HEK293T (cell line): Measurements from ENCODE around the gene FRRS1.
"Not testable (repeated sequence)": the region's sequence is repeated elsewhere in the genome, so short reads cannot be mapped to it uniquely, and the experiment has no call there.

ENCODE experiments used
- CTCF ChIA-PET: fragments of 350-600 bp; formaldehyde crosslinking; extraction: SDS; loops from one replicate; lab custom pipeline; 2021; ENCODE audit warnings: antibody characterized with exemption, inconsistent platforms; lab: Yijun Ruan, JAX
- POLR2A ChIA-PET: fragments of 350-600 bp; formaldehyde crosslinking; extraction: SDS; loops from one replicate; lab custom pipeline; 2020; ENCODE audit warnings: antibody characterized with exemption, inconsistent platforms; lab: Yijun Ruan, JAX
- DNase-seq: peaks from one replicate; pipeline ENCODE4 v3.0.0; 2012; ENCODE audit warnings: mixed read lengths; ENCODE audit errors: extremely low spot score
- ARNT ChIP-seq: fragments of 450-650 bp; IDR thresholded peaks from 2 replicates; pipeline ENCODE4 v1.6.1; 2017; ENCODE audit warnings: mild to moderate bottlenecking
- BHLHE40 ChIP-seq: fragments of 450-650 bp; IDR thresholded peaks from 2 replicates; pipeline ENCODE4 v1.6.1; 2016; ENCODE audit warnings: mild to moderate bottlenecking, moderate library complexity, borderline replicate concordance
- CTBP1 ChIP-seq: fragments of 450-650 bp; IDR thresholded peaks from 2 replicates; pipeline ENCODE4 v1.6.1; 2016; ENCODE audit warnings: borderline replicate concordance
- ELF4 ChIP-seq: fragments of 450-650 bp; IDR thresholded peaks from 2 replicates; pipeline ENCODE4 v1.6.1; 2017; ENCODE audit warnings: antibody characterized with exemption
- FOXA1 ChIP-seq: fragments of 450-650 bp; IDR thresholded peaks from 2 replicates; pipeline ENCODE4 v1.6.1; 2016; ENCODE audit warnings: mild to moderate bottlenecking
- FOXK2 ChIP-seq: fragments of 450-650 bp; IDR thresholded peaks from 2 replicates; pipeline ENCODE4 v1.6.1; 2016; ENCODE audit warnings: mild to moderate bottlenecking
- FOXM1 ChIP-seq: fragments of 450-650 bp; IDR thresholded peaks from 2 replicates; pipeline ENCODE4 v1.6.1; 2017; ENCODE audit warnings: mild to moderate bottlenecking, borderline replicate concordance
- HDGF ChIP-seq: fragments of 450-650 bp; IDR thresholded peaks from 2 replicates; pipeline ENCODE4 v1.6.1; 2017; ENCODE audit warnings: antibody characterized with exemption, borderline replicate concordance
- L3MBTL2 ChIP-seq: fragments of 450-650 bp; conservative IDR thresholded peaks from 2 replicates; pipeline ENCODE4 v1.6.1; 2016; ENCODE audit warnings: mild to moderate bottlenecking
- LEF1 ChIP-seq: fragments of 450-650 bp; IDR thresholded peaks from 2 replicates; pipeline ENCODE4 v1.6.1; 2017; ENCODE audit warnings: mild to moderate bottlenecking, borderline replicate concordance
- NFRKB ChIP-seq: fragments of 450-650 bp; IDR thresholded peaks from 2 replicates; pipeline ENCODE4 v1.6.1; 2016; ENCODE audit warnings: mild to moderate bottlenecking, moderate library complexity
- PKNOX1 ChIP-seq: fragments of 450-650 bp; IDR thresholded peaks from 2 replicates; pipeline ENCODE4 v1.6.1; 2016
- SP1 ChIP-seq: fragments of 450-650 bp; IDR thresholded peaks from 2 replicates; pipeline ENCODE4 v1.6.1; 2017
- SUZ12 ChIP-seq: fragments of 450-650 bp; IDR thresholded peaks from 2 replicates; pipeline ENCODE4 v1.6.1; 2016; ENCODE audit warnings: mild to moderate bottlenecking
- TARDBP ChIP-seq: fragments of 450-650 bp; IDR thresholded peaks from 2 replicates; pipeline ENCODE4 v1.6.1; 2016
- ZNF384 ChIP-seq: fragments of 450-650 bp; IDR thresholded peaks from 2 replicates; pipeline ENCODE4 v1.6.1; 2016

The FRRS1 gene

GRCh38 chr1:99766378-99766800 is at the start of gene FRRS1:
TSS of gene FRRS1 (minus strand) at chr1:99766635. CDS start at chr1:99748768, 17,867 bp downstream.
- POLR2A ChIA-PET: interaction anchor here (0.9 to 1.2 kb wide), 4 partner anchors 10 to 204 kb away, joined by 3 to 6 read pairs (median 5); partner anchors contain the start of gene SLC35A3
- CTCF ChIA-PET: no interaction called here
- no peak for TF ChIP-seq NFRKB
- peak; percentile 85 for TF ChIP-seq ELF4
- peak; percentile 81 for DNase-seq

- TF ChIP-seq PKNOX1 (no peak), NFRKB (no peak), FOXA1 (no peak), TARDBP (no peak), SP1 (no peak)
- ChIA-PET POLR2A (no interaction called here), CTCF (no interaction called here)
- DNase-seq: no peak
These were observed 48.0 kb upstream of the FRRS1 start for GRCh38 chr1:99814373-99814900.

- POLR2A ChIA-PET: no interaction called here
- CTCF ChIA-PET: no interaction called here
- TF ChIP-seq PKNOX1: no peak
- DNase-seq: no peak
These were observed 45.3 kb upstream of the FRRS1 start for GRCh38 chr1:99811747-99812146.

GRCh38 chr1:99811075-99811474 is 44.6 kb upstream of the FRRS1 start:
- POLR2A ChIA-PET: no interaction called here
- CTCF ChIA-PET: no interaction called here
- DNase-seq: no peak
- no peak for TF ChIP-seq FOXA1
- TF ChIP-seq ZNF384: no peak
- TF ChIP-seq FOXM1: no peak
- no peak for TF ChIP-seq TARDBP

GRCh38 chr1:99808391-99809115 is 42.1 kb upstream of the FRRS1 start:
- ChIA-PET POLR2A (no interaction called here), CTCF (no interaction called here)
- TF ChIP-seq HDGF: no peak
- TF ChIP-seq TARDBP: no peak
- TF ChIP-seq L3MBTL2: peak; percentile 37; the same call in 1 of the 2 replicates
- no peak for TF ChIP-seq FOXM1
- peak; percentile 79; the same call in 1 of the 2 replicates for TF ChIP-seq ARNT
- TF ChIP-seq SUZ12: no peak
- peak; percentile 71; the same call in 1 of the 2 replicates for TF ChIP-seq FOXK2
- DNase-seq: peak; percentile 80

- ChIA-PET POLR2A (no interaction called here), CTCF (no interaction called here)
- no peak for DNase-seq
- TF ChIP-seq NFRKB (no peak), L3MBTL2 (no peak), LEF1 (no peak), SP1 (no peak), PKNOX1 (no peak), FOXM1 (no peak), TARDBP (no peak), SUZ12 (no peak), CTBP1 (no peak)
These were observed 40.4 kb upstream of the FRRS1 start for GRCh38 chr1:99806882-99807281.

GRCh38 chr1:99801584-99801983 is 35.1 kb upstream of the FRRS1 start:
- CTCF ChIA-PET: no interaction called here
- no peak for TF ChIP-seq SP1
- no peak for TF ChIP-seq BHLHE40
- no peak for TF ChIP-seq HDGF
- TF ChIP-seq ZNF384: no peak
- no peak for TF ChIP-seq FOXK2
- TF ChIP-seq FOXA1: no peak
- TF ChIP-seq NFRKB: no peak
- TF ChIP-seq CTBP1: no peak
- TF ChIP-seq LEF1: no peak
- no peak for TF ChIP-seq ELF4
- DNase-seq: no peak
- POLR2A ChIA-PET: no interaction called here

GRCh38 chr1:99793861-99794260 is 27.4 kb upstream of the FRRS1 start:
- POLR2A ChIA-PET, CTCF ChIA-PET, DNase-seq: not testable (repeated sequence)
